IMR-90 (cell line): Measurements from ENCODE around the gene TAF7L. TPM values are rescaled to one million over a fixed set of nuclear protein-coding genes. Genes with fewer than 3 reads are reported as not detected.

Source experiments
- ATAC-seq: fragments of 200-7000 bp; cut with Tn5 transposase; 2 replicates; pipeline ENCODE4 v1.9.1; 2020; ENCODE audit warnings: low read depth, mild to moderate bottlenecking, moderate library complexity
- BruUV-seq: library from RNA; stranded (reverse); fragments of 400-500 nt; replicated peaks from 2 replicates; lab custom pipeline; 2021; lab: Mats Ljungman, UMichigan
- CTCF ChIA-PET: fragments of 300-600 bp; formaldehyde crosslinking; extraction: SDS; loops from one replicate; lab custom pipeline; 2021; ENCODE audit warnings: antibody characterized with exemption; lab: Yijun Ruan, JAX
- POLR2A ChIA-PET: fragments of 300-600 bp; sonication (Branson Sonifier 250); formaldehyde crosslinking; loops from one replicate; lab custom pipeline; 2022; ENCODE audit warnings: antibody characterized with exemption; ENCODE audit not compliant: unreplicated experiment; lab: Charles Lee
- DNase-seq: peaks from one replicate; pipeline ENCODE4 v3.0.0; 2013
- H2AFZ ChIP-seq: replicated peaks from 2 replicates; pipeline ENCODE3; 2013; ENCODE audit warnings: low read length, mild to moderate bottlenecking; ENCODE audit not compliant: poor library complexity
- H2AK5ac ChIP-seq: 2 replicates; pipeline ENCODE4 v1.6.1; 2013; ENCODE audit warnings: low read depth, low read length, inconsistent platforms
- H2AK9ac ChIP-seq: replicated peaks from 2 replicates; pipeline ENCODE3; 2013; ENCODE audit warnings: mild to moderate bottlenecking, low read depth, low read length, moderate library complexity; ENCODE audit not compliant: poor library complexity
- H2BK120ac ChIP-seq: 2 replicates; pipeline ENCODE4 v1.6.1; 2013; ENCODE audit warnings: low read depth, low read length, inconsistent platforms
- H2BK15ac ChIP-seq: 3 replicates; pipeline ENCODE4 v1.6.1; 2013; ENCODE audit warnings: low read depth, low read length, inconsistent platforms
- H2BK20ac ChIP-seq: 2 replicates; pipeline ENCODE4 v1.6.1; 2013; ENCODE audit warnings: low read depth, mild to moderate bottlenecking, inconsistent platforms, low read length, moderate library complexity
- H2BK5ac ChIP-seq: 2 replicates; pipeline ENCODE4 v1.6.1; 2013; ENCODE audit warnings: mild to moderate bottlenecking, low read depth, low read length, inconsistent platforms; ENCODE audit not compliant: poor library complexity, severe bottlenecking
- H3K14ac ChIP-seq: replicated peaks from 2 replicates; pipeline ENCODE4 v1.6.1; 2013; ENCODE audit warnings: low read depth, low read length, inconsistent platforms
- H3K18ac ChIP-seq: 2 replicates; pipeline ENCODE4 v1.6.1; 2013; ENCODE audit warnings: low read depth, low read length, control low read depth
- H3K23ac ChIP-seq: 2 replicates; pipeline ENCODE4 v1.6.1; 2013; ENCODE audit warnings: low read depth, low read length, inconsistent platforms
- H3K27ac ChIP-seq: 2 replicates; pipeline ENCODE4 v1.5.1; 2013; ENCODE audit warnings: mild to moderate bottlenecking, control low read depth, low read length; ENCODE audit not compliant: insufficient read depth
- H3K27me3 ChIP-seq: 2 replicates; pipeline ENCODE4 v1.6.1; 2013; ENCODE audit warnings: low read length; ENCODE audit not compliant: control insufficient read depth, insufficient read depth
- H3K36me3 ChIP-seq: 2 replicates; pipeline ENCODE4 v1.6.1; 2013; ENCODE audit warnings: low read length, mixed read lengths; ENCODE audit not compliant: control insufficient read depth, insufficient read depth
- H3K4ac ChIP-seq: 2 replicates; pipeline ENCODE4 v1.6.1; 2013; ENCODE audit warnings: low read depth, low read length, inconsistent platforms
- H3K4me1 ChIP-seq: 2 replicates; pipeline ENCODE4 v1.6.1; 2013; ENCODE audit warnings: low read length, mixed read lengths; ENCODE audit not compliant: control insufficient read depth, insufficient read depth
- H3K4me2 ChIP-seq: 2 replicates; pipeline ENCODE4 v1.6.1; 2013; ENCODE audit warnings: low read depth, mild to moderate bottlenecking, control low read depth, low read length, moderate library complexity
- H3K4me3 ChIP-seq: 2 replicates; pipeline ENCODE4 v1.5.1; 2013; ENCODE audit warnings: low read depth, mild to moderate bottlenecking, control low read depth, low read length, moderate library complexity; ENCODE audit not compliant: insufficient read depth
- H3K56ac ChIP-seq: 2 replicates; pipeline ENCODE4 v1.6.1; 2013; ENCODE audit warnings: low read length, inconsistent platforms; ENCODE audit not compliant: insufficient read depth; ENCODE audit errors: extremely low read depth
- H3K79me1 ChIP-seq, 2 experiments: 2 replicates each; pipeline ENCODE4 v1.6.1; 2013; ENCODE audit warnings: low read length in 2 of 2, inconsistent platforms in 1 of 2, low read depth in 1 of 2
- H3K9ac ChIP-seq: 2 replicates; pipeline ENCODE4 v1.6.1; 2013; ENCODE audit warnings: low read depth, low read length, control low read depth
- H3K9me1 ChIP-seq: 2 replicates; pipeline ENCODE4 v1.6.1; 2013; ENCODE audit warnings: low read length, inconsistent platforms; ENCODE audit not compliant: insufficient read depth
- H3K9me3 ChIP-seq: 2 replicates; pipeline ENCODE4 v1.6.1; 2013; ENCODE audit warnings: low read length; ENCODE audit not compliant: control insufficient read depth, insufficient read depth
- H4K20me1 ChIP-seq: 2 replicates; pipeline ENCODE4 v1.6.1; 2013; ENCODE audit warnings: low read length, inconsistent platforms; ENCODE audit not compliant: insufficient read depth
- H4K5ac ChIP-seq: 2 replicates; pipeline ENCODE4 v1.6.1; 2013; ENCODE audit warnings: mild to moderate bottlenecking, low read depth, low read length, control low read depth
- H4K8ac ChIP-seq, 2 experiments: 2 replicates each; pipeline ENCODE4 v1.6.1; 2013; ENCODE audit warnings: low read depth in 2 of 2, low read length in 2 of 2, control low read depth in 1 of 2, inconsistent platforms in 1 of 2
- H4K91ac ChIP-seq: 2 replicates; pipeline ENCODE4 v1.6.1; 2013; ENCODE audit warnings: low read depth, low read length, inconsistent platforms; ENCODE audit not compliant: insufficient read depth
- BHLHE40 ChIP-seq: fragments of 150-350 bp; IDR thresholded peaks from 2 replicates; pipeline ENCODE4 v1.6.1; 2016; ENCODE audit warnings: mild to moderate bottlenecking, low read depth, low read length
- RAD21 ChIP-seq: IDR thresholded peaks from 2 replicates; pipeline ENCODE4 v1.6.1; 2012; ENCODE audit warnings: low read length, improper control_type of control experiment
- WGBS, 2 experiments: methylation state at CpG; one replicate each; pipeline versions ENCODE4 v1.1.5 to v1.1.7; 2013; ENCODE audit warnings: missing lambda C conversion rate in 2 of 2; ENCODE audit not compliant: insufficient read length in 1 of 2; ENCODE audit errors: extremely low coverage in 2 of 2; 5-methylcytosine and 5-hydroxymethylcytosine counted together
- dilution Hi-C: fragments of 300-500 bp; cut with HindIII; formaldehyde crosslinking; loops from one replicate; pipeline ENCODE4 v1.14.3; 2018; ENCODE audit warnings: low sequenced_read_pairs; ENCODE audit not compliant: unreplicated experiment
- in situ Hi-C: fragments of 300-500 bp; cut with MboI; formaldehyde crosslinking; loops from 3 replicates; pipeline ENCODE4 v1.14.3; 2019; ENCODE audit warnings: low sequenced_read_pairs, inconsistent platforms, mixed read lengths
- intact Hi-C: fragments of 100-400 bp; cut with micrococcal nuclease; formaldehyde crosslinking; loops from 2 replicates; pipeline ENCODE4 v1.10.0; 2022
- polyA plus RNA-seq, 3 experiments: library from polyadenylated mRNA; depleted of rRNA; stranded (reverse); fragments of >200 nt; gene quantifications; 2 replicates each; pipeline ENCODE4 v1.2.3, GENCODE V29; 2012; ENCODE audit warnings: low replicate concordance in 1 of 3
- total RNA-seq: library from RNA; depleted of rRNA; stranded (reverse); fragments of >200 nt; gene quantifications from 2 replicates; pipeline ENCODE4 v1.2.3, GENCODE V29; 2012

The TAF7L gene
- total and polyA plus RNA-seq, 2 of the 4 experiments (the other 2 are of a cell fraction), result 0.18 to 0.22 TPM

DNA sequence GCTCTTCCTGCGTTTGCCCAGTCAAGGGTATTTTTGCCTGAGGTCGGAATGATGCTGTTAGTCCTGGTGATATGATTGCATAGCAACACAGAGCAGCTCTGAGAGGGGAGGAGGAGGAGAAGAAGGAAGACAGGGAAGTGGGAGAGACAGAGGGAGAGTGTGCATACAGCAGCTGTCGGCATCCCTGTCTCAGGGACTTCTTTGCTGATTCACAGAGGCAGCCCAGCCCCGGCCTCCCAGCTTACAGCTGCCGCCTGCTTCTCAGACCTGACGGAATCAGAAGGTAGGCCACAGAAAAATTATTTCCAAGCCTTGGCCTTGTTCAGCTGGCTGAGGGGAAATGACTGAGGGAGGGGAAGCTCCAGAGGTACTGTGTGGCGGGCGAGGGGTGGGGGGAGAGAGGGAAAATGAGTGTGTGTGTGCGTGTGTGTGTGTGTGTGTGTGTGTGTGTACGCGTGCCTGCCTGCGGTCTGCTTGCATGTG is 71.2 kb downstream of the TAF7L start:
- H3K36me3 ChIP-seq, result no peaks in the 10 kb centered on the region
- H3K4me2 ChIP-seq, result peak overlapping the region; percentile 78
- DNase-seq, result peak; percentile 71
- intact Hi-C loops (no loop called here), dilution Hi-C loops (no loop called here), in situ Hi-C loops (no loop called here)
- H4K5ac ChIP-seq, result peak overlapping the region; percentile 75; the same call in 1 of the 2 replicates
- WGBS, 2 experiments, result no CpG with 5 or more reads among the region's 12 CpGs
- H3K27me3 ChIP-seq, result peaks cover 2% of the 10 kb centered on the region; the same call in 1 of the 2 replicates
- ChIA-PET CTCF (interaction anchor here (0.6 kb wide), 1 partner anchor 1290 kb away, joined by 7 read pairs; no protein-coding TSS in a partner anchor), POLR2A (no interaction called here)
- H4K20me1 ChIP-seq, result no peaks in the 10 kb centered on the region
- H3K9me3 ChIP-seq, result no peaks in the 10 kb centered on the region
- peak overlapping the region; percentile 31; the same call in 2 of the 3 replicates for H2BK15ac ChIP-seq
- peak overlapping the region; percentile 65 for H4K91ac ChIP-seq
- peak; percentile 88 for ATAC-seq
- TF ChIP-seq BHLHE40, result peak; percentile 45; the same call in 1 of the 2 replicates
- no peak for TF ChIP-seq RAD21
- H3K4ac ChIP-seq, result peak overlapping the region; percentile 95
- peak overlapping the region; percentile 65 for H2BK20ac ChIP-seq
- peak overlapping the region; percentile 90 for H2BK5ac ChIP-seq
- peak overlapping the region; percentile 16 for H3K18ac ChIP-seq
- H3K27ac ChIP-seq, result peak overlapping the region; percentile 80
- peak overlapping the region; percentile 73 for H3K9ac ChIP-seq
- H2BK120ac ChIP-seq, result peak overlapping the region; percentile 79
- H3K23ac ChIP-seq, result peak overlapping the region; percentile 90; the same call in 1 of the 2 replicates
- peak overlapping the region; percentile 33 for H3K4me3 ChIP-seq
- peak overlapping the region; percentile 87 for H2AFZ ChIP-seq
- BruUV-seq, result no TSS peak
- peaks cover 0 to 4% of the 10 kb centered on the region in 2 experiments; a peak in 1 of 4 replicates for H3K79me1 ChIP-seq
- H2AK9ac ChIP-seq, result peak overlapping the region; percentile 80
- peak overlapping the region; percentile 87 for H3K56ac ChIP-seq
- peak overlapping the region; percentile 45; the same call in 1 of the 2 replicates for H2AK5ac ChIP-seq
- peak overlapping the region; percentile 92 to 99; a peak in 3 of 4 replicates for H4K8ac ChIP-seq
- H3K4me1 ChIP-seq, result peaks cover 8% of the 10 kb centered on the region
- peak overlapping the region; percentile 94 for H3K14ac ChIP-seq
- H3K9me1 ChIP-seq, result no peaks in the 10 kb centered on the region
